GM12874 (cell line): Measurements from ENCODE around the gene ASAP2.

Source experiments
- TF ChIP-seq, protein P1 (sequence below): IDR thresholded peaks from 2 replicates; pipeline ENCODE4 v1.5.1; 2011; ENCODE audit warnings: low read depth, mild to moderate bottlenecking, control low read depth, low read length, moderate library complexity; ENCODE audit not compliant: insufficient read depth

Gene ASAP2

DNA sequence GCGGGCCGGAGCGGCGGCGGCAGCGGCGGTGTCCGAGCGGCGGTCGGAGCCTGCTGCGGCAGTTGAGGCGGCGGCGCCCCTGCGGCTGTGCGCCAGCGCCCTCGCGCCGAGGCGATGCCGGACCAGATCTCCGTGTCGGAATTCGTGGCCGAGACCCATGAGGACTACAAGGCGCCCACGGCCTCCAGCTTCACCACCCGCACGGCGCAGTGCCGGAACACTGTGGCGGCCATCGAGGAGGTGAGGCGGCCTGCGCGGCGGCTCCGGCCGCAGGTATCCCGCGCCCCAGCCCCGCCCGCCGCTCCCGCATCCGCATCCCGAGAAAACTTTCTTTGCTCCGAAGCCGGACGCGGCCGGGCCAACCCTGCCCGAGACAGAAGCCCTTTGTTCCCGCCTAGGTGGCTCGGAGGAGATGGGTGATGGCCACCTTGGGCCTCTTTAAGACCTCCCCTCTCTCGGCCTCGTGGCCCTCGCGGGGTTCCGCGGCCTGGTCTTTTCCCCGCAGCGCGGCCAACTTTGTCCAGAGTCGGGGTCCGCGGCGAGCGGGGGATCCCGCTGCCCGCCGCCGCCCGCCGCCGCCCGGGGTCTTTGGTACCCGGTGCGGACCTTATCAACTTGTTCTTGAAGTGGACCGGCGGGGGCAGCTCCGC lies 504 bp downstream of the ASAP2 start:
- TF ChIP-seq, protein P1, sequence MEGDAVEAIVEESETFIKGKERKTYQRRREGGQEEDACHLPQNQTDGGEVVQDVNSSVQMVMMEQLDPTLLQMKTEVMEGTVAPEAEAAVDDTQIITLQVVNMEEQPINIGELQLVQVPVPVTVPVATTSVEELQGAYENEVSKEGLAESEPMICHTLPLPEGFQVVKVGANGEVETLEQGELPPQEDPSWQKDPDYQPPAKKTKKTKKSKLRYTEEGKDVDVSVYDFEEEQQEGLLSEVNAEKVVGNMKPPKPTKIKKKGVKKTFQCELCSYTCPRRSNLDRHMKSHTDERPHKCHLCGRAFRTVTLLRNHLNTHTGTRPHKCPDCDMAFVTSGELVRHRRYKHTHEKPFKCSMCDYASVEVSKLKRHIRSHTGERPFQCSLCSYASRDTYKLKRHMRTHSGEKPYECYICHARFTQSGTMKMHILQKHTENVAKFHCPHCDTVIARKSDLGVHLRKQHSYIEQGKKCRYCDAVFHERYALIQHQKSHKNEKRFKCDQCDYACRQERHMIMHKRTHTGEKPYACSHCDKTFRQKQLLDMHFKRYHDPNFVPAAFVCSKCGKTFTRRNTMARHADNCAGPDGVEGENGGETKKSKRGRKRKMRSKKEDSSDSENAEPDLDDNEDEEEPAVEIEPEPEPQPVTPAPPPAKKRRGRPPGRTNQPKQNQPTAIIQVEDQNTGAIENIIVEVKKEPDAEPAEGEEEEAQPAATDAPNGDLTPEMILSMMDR = no peak

DNA sequence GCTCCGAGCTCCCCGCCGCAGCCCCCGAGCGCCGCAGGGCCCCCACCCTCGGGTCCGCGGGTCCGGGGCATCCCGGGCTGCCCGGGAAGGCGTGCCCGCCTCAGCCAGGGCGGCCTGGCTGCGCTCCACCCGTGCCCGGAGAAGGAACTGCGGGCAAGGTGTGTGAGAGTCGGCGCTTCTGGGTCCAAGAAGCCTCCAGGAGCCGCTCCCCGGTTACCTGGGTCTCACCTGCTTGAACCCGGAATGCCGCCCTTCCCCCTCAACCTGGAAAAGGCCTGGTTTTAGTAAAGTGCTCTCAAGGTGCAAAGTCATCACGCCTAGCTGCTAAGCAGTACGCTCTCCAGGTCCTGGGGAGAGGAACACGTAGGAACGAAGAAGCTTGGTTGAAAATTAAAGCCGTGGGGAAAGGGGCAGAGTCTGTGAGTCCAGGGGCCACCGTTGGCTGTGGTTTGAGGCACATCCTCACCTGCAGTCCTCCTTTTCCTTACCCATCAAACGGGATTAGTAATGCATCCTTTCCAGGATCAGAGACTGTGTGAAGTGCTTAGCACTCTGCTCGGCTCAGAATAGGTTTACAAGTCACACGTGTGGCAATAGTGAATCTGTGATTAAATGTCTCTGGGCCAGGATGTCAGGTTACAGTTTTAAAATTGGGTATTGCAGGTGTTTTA lies 1.2 kb downstream of the ASAP2 start:
- TF ChIP-seq, protein P1 = no peak

DNA sequence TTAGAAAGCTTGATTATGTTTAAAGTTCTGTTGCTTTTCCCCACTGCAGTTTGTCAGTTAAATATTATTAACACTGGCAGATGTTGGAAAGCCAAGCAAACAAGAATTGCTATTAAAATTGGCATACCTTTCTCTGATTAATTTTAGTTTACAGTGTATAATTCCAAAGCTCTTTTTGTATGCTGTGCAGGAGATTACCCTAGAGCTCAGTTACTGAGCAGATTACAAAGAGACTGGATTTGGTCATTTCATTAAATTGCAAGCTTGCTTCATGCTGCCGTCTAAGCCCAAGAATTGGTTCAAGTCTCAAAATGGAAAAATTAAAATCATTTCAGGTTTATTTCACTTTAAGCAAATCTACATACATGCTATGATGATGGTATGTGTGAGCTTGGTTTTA lies 2.3 kb downstream of the ASAP2 start:
- TF ChIP-seq, protein P1 = no peak

DNA sequence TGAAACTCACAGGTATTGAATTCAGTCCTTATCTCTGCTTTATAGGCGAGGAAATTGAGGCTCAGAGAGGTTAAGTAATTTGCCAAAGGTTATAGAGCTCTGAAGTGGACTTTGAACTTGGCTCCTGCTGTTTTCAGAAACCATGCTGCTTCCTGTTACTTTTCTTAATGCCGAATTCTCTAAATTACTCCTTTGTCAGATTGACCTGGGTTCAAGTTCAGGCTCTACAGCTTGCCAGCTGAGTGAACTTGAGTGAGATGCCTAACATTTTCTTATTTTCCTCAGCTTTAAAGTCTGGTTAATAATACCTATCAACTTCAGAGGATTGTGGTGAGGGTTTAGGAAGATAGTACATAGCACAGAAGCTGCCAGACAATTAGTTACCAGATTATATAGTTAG lies 3.4 kb downstream of the ASAP2 start:
- TF ChIP-seq, protein P1 = no peak

DNA sequence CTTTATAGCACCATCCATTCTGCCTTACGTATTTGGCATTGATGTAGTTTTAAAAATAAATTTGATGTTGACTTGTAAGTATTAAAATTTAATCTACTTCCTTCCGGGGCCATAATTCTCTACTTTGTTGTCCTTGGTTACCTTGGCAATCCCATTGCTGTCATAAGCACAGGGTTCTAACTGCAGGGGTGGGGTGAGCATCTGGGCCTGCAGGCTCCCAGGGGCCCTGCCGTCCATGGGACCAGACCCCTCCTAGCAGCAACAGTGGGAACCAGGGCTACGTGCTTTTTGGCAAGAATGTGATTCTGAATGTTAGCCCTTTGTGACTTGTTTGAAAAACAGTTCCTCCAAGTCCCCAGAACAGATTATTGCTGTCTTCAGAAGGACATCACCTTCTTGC lies 4.9 kb downstream of the ASAP2 start:
- TF ChIP-seq, protein P1 = no peak

DNA sequence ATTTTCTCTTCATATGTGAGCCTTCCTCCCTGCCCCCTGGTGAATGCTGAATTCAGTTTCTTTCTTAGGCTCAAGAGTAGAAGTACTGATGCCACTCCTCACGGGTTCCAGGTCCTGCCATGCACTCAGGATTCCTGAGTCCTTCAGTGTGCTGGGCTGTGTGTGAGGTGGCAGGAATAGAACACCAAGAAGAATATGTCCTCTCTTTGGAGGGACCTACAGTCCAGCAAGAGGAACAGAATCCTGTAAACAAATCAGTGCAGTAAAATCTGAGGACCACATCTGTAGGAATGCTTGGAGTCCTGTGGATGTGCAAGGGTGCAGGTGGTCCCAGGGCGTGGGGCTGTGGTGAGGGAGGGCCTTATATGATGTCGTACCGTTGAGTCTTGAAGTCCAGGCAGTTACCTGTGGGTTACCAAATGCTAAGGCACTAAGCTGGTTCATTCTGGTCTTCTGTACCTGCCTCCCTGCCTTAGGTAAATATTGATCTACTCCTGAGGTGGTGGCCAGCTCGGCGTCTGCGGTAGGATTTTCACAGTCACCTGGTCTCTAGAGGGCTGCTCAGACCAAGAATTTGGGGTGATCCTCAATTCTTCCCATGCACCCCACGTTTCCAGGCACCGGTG lies 5.5 kb downstream of the ASAP2 start:
- TF ChIP-seq, protein P1 = no peak

DNA sequence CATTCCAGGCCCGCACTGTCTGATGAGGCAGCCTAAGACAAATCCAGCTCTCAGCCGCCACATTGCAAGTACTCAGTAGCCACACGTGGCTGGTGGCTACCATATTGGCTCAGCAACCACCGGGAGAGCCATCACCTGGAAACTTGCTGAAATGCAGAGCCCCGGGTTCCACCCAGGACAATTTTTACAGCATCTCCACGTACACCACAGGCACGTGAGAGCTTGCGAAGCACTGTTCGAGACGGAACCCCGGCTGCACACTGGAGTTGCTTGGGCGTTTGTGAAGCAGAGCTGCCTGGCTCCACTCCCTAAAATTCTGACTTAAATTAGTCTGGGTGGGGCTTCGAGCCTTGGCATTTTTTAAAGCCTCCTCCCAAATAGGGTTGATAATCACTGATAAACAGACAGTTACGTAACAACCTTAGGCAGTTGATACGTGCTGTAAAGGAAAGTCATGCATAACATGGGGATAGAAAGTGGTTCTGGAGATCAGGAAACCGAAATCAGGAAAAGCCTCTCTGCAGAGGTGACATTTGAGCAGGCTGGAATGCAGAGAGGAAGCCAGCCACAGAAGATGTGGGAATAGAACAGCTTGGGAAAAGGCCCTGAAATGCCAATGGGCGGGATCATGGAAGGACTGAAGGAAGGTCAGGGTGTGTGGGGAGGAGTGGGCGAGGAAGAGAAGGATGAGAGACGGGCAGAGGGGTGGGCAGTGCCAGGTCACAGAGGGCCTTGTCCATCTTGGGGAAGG lies 6.2 kb downstream of the ASAP2 start:
- TF ChIP-seq, protein P1 = no peak
